Medulla oblongata (tissue), 1 donor: ENCODE measurements around the gene PATJ.
"Not testable (repeated sequence)": the region's sequence is repeated elsewhere in the genome, so short reads cannot be mapped to it uniquely, and the experiment has no call there.

ENCODE experiments used
- DNase-seq: peaks from one replicate; pipeline ENCODE4 v3.0.0-alpha.2; 2015; ENCODE audit errors: extremely low spot score

PATJ gene

GRCh38 chr1:61741711-61742619 lies at the start of gene PATJ:
Gene PATJ (plus strand): TSS chr1:61742480. CDS start chr1:61762893, 20,413 bp downstream.
- DNase-seq = peak; percentile 56

DNA sequence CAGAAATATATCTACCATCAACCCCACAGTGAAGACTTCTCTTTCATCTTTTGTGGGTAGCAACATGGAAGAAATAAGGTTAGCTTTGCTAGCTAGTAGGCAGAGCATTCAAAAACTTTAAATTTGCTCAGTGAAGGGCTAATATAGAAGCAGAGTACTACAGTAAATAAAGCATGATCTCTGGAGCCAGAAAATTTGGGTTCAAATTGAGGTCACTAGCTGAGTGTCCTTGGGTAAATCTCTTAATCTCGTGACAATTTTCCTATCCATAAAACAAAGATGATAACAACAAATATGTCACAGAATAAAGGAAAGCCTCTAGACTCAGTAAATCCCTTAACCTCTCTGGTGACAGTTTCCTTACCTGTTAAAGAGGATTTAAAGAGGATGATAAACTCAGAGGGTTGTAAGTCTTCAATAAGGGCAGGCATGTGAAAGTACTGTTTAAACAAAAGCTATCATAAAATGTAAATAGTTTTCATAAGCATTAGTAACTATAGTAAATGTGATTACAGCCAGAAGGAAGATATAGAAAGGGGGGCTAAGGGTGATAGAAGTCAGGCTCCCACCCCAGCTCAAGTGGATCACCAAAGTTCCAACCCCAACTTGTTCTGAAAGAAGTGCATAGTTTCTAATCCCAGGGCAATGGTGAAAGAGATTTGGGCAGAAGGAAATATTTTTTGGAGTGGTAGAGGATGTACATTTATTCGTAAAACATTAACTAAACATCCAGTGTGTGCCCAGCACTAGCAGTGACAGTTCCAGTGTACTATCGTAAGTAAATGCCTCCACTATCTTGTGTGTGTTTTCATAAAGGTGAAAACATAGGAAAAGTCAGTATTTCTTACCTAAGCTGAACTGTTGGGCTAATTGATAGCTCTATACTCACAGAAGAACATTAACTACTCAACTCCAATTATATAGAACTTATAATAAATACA lies 42.1 kb upstream of the PATJ start:
- DNase-seq = no peak

DNA sequence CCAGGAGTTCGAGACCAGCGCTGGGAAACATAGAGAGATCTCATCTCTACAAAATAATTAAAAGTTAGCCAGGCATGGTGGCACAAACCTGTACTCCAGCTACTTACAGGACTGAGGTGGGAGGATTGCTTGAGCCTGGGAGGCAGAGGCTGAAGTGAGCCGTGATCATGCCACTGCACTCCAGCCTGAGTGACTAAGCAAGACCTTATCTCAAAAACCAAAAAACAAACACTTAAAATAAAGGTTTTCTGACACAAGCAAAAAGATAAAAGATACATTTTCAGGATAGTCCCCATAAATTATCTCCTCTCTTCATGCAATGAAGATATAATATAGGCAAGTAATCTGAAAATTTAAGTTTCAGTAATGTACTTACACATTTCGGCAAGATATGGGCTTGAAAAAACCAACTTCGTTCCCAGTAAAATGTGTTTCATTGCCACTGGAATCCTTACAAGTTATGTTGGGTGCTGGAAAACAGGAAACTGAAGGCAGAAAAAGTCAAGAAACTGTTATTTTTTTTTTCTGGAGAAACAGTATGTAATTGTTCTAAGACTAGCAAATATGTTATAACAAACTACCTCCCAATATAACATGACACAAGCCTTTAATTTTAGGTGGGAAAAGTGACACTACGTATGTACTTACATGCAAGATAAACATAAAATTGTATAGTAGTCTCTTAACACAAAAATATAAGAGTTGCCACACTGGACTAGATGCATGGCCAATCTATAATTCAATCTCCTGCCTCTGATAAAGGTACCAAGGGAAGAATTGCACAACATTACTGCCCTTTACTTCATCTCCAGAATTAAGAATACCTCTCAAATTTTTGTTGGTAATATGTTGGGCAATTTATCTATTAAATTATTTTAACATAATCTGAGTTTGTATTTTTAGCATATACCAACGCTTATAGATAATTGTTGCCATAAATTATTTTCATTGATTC lies 33.0 kb upstream of the PATJ start:
- no peak for DNase-seq

- no peak for DNase-seq
Measured at GRCh38 chr1:61709908-61710289, 32.4 kb upstream of the PATJ start.

DNA sequence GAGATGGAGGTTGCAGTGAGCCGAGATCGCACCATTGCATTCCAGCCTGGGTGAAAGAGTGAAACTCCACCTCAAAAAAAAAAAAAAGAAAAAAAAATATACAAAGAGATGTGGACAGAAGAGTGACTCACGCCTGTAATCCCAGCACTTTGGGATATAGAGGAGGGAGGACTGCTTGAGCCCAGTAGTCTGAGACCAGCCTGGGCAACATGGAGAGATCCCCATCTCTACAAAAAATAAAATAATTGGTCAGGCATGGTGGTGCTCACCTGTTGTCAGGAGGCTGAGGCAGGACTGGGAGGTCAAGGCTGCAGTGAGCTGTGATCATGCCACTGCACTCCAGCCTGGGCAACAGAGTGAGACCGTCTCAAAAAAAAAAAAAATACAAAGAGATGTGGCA lies 31.0 kb upstream of the PATJ start:
- DNase-seq = not testable (repeated sequence)

DNA sequence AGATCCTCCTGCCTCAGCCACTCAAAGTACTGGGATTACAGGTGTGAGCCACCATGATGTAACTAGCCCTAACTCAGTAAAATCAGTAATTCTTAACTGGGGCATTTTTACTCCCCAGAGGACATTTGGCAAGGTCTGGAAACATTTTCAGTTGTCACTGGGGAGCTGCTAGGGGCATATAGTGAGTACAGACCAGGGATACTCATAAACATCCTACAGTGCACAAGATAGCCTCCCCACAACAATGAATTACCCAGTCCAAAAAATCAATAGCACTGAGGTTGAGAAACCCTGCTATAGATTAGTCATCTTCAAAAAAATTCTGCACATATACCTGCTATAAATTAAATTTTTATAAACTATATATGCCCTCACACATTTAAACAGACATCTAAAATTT lies 30.3 kb upstream of the PATJ start:
- no peak for DNase-seq

DNA sequence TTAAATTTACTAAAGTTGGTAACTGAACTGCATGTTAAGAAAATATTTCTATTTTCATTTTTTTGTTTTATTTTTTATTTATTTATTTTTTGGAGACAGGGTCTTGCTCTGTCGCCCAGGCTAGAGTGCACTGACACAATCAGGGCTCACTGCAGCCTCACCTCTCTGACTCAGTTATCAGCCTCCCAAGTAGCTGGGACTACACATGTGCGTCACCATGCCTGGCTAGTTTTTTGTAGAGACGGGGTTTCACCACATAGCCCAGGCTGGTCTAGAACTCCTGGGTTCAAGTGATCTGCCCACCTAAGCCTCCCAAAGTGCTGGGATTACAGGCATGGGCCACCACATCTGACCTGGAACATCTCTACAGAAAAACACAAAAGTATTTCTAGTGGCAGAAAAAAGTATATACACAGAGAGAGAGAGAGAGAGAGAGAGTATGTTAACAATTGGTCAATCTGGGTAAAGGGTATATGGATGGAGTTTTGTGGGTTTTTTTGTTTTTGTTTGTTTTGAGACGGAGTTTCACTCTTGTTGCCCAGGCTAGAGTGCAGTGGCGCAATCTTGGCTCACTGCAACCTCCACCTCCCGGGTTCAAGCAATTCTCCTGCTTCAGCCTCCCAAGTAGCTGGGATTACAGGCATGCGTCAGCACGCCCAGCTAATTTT lies 23.1 kb upstream of the PATJ start:
- DNase-seq = not testable (repeated sequence)

DNA sequence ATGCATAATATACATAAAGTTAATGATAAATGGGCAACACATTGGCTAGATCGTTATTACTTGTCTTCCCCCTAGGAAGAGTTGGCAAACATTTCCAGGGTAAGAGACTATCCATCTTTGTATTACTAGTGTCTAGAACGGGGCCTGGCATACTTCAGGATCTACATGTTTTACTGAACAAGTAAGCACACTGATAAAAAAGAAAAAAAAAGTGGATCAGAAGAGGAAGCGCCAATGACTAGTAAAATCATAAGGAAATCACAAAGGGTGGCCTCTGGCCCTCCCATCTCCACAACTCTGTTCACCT lies 17.8 kb upstream of the PATJ start:
- no peak for DNase-seq

GRCh38 chr1:61724813-61725694 lies 17.2 kb upstream of the PATJ start, which contains the start of gene TM2D1:
Gene TM2D1 (minus strand): TSS chr1:61725141. CDS start chr1:61725120, 21 bp downstream.
- DNase-seq = peak; percentile 96

DNA sequence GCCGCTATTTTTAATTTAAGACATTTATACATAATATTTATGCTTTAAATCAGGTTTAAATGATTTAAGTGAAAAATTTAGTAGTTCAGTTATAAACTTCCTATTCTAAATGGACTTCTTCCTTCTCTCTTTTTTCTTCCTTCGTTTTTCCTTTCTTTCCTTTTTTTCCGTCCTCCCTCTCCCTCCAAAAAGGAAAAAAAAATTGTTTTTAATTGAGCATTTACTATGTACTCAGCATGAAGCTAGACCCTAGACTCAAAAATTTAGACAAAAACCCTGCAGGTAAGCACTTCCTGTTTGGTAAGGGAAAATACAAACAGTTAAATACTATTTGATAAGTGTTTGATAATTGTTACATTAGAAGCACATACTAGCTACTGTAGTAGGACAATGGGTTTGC lies 14.7 kb upstream of the PATJ start:
- DNase-seq = no peak

DNA sequence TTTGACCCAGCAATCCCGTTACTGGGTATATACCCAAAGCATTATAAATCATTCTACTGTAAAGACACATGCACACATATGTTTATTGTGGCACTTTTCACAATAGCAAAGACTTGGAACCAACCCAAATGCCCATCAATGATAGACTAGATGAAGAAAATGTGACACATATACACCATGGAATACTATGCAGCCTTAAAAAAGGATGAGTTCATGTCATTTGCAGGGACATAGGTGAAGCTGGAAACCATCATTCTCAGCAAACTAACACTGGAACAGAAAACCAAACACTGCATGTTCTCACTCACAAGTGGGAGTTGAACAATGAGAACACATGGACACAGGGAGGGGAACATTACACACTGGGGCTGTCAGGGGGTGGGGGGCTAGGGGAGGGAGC lies 11.6 kb upstream of the PATJ start:
- not testable (repeated sequence) for DNase-seq

DNA sequence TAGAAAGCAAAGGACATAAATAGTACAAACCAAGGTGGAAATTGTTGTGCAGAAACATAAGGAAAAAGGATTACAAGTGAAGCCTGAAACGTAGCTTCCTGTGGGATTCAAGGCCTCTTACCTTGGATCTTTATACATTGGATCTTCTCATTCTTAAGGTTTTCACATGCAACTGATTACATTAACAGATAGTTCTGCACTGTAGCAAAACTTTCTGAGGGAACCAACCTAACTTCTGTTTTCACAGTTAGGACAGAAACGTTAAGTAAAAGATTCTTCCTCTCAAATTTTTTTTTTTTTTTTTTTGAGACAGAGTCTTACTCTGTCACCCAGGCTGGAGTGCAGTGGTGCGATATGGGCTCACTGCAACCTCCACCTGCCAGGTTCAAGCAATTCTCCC lies 9.6 kb upstream of the PATJ start:
- DNase-seq = no peak

GRCh38 chr1:61740751-61741700 lies 1.3 kb upstream of the PATJ start:
- no peak for DNase-seq

DNA sequence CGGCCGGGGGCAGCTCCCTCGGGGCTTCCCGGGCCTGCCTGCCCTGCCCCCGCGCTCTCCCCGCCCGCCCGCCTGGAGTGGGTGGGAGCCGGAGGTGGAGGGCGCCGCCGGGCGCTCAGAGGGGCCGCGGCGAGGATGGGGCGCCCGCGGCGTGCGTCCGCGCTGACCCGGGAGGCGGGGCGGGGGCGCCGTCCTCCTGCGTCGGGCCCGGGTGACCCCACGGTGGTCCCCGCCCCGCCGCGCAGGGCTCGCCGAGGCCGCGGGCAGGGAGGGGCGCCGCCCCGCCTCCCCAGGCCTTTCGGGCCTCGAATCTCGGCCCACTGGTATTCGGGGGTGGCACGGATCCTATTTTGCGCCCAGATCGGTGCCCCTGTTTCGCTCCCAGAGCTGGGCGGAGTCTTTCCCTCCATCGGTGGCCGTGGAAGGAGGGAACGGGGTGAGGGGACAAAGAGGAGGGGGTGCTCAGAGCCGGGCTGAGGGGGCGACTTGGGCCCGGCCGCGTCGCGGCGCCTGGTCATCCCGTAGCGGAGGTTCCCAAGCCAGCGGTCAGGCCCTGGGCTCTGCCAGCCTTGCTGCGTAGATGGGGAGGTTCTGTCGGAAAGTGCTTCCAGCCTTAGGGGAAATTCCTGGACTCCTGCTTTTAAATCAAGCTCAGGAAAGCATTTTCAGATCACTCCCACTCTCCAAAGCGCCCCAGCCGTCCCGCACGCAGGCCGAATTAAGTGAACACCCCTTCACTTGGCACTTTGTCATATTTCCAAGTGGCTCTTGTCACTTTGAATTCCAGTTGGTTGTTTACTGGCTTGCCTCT lies 545 bp downstream of the PATJ start:
- DNase-seq = peak; percentile 58

DNA sequence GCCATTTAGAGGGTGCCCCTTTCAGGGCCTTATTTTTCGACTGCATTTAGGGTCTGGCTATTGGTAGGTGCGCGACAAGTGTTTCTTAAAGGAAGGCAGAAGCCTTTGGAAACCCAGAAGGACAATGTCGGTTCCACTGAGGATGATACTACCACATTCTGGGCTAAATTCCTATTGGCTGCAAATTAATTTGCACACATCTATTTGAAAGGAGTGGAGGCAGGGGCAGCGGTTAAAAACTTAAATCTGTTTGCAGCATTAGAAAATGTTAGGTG lies 1.1 kb downstream of the PATJ start:
- no peak for DNase-seq

- DNase-seq = no peak
Measured at GRCh38 chr1:61743716-61744580, 1.7 kb downstream of the PATJ start.

DNA sequence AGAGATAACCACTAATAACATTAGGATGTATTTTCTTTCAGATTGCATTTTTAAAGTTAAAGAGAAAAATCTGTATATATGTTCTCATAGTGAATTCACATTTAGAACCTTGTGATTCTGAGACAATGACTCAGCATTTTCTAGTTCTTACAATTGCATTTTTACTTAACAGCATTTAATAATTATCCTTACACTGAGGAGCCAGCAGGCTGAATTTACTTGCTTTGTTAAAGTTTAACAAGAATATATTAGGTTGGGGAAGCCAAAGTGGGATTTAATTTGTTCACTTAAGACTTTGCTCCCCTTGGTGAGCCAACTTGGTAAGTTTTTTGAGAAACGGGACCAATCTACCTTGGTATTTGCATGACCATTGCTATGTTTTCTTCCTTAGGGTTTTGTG lies 4.5 kb downstream of the PATJ start:
- no peak for DNase-seq
